NCI-H1048 (cell line): ENCODE measurements around the gene LRRC43.
"Not testable (repeated sequence)": the region's sequence is repeated elsewhere in the genome, so short reads cannot be mapped to it uniquely, and the experiment has no call there.

Experiments used
- DNase-seq: peaks from one replicate; lab custom pipeline; 2025; lab: John Stamatoyannopoulos, UW

LRRC43 gene

DNA sequence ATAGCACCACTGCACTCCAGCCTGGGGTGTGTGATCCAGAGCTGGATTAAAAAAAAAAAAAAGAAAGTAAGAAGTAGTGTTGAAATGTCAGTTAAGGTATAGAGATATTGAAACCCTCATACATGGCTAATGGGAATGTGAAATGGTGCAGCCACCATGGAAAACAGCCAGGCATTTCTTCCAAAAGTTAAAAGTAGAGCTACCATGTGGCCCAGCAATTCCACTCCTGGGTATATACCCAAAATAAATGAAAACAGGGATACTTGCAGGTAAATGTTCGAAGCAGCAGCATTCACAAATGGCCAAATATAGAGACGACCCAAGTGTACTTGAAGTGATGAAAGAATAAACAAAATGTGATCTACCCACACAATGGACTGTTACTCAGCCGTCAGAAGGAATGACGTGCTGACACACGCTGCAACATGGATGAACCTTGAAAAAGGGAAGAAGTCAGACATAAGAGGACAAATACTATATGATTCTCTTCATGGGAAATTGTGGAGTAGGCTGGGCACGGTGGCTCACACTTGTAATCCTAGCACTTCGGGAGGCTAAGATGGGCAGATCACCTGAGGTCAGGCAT, 24.1 kb upstream of the LRRC43 start:
- DNase-seq = no peak

DNA sequence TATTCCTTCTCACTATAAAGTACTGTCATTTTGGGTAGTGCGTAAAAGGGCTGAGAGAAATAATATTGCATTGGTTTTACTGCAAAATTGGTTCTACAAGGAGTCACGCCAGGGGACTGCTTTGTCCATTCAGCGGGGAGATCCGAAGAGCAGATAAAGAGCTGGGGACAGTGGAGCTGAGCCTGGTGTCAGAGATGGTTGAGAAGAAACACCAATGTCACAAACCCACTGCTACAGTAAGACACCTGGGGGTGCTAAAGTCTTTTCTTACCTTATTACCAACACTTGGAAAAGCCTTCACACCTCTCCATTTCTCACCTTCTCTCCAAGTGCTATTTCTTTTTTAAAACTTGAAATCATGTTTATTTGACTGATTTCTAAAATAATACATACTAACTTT, 23.0 kb upstream of the LRRC43 start:
- no peak for DNase-seq

DNA sequence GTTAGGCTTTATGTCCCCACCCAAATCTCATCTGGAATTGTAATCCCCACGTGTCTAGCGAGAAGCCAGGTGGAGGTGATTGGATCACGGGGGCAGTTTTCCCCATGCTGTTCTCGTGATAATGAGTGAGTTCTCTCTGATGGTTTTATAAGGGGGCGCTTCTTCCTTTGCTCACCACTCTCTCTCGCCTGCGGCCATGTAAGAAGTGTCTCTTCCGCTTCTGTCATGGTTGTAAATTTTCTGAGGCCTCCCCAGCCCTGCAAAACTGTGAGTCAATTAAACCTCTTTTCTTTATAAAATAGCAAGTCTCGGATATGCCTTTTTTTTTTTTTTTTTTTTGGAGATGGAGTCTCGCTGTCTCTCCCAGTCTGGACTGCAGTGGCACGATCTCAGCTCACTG, 22.2 kb upstream of the LRRC43 start:
- DNase-seq = no peak

DNA sequence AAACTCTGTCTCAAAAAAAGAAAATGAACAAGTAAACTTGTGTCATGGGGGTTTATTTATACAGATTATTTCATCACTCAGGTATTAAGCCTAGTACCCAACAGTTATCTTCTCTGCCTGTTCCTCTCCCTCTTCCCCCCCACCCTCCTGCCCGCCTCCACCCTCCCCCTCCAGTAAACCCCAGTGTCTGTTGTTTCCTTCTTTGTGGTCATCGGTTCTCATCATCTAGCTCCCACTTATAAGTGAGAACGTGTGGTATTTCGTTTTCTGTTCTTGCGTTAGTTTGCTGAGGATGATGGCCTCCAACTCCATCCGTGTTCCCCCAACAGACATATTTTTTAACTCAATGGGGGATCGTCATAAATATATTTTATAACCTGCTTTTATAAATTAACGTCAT, 21.2 kb upstream of the LRRC43 start:
- DNase-seq = no peak

DNA sequence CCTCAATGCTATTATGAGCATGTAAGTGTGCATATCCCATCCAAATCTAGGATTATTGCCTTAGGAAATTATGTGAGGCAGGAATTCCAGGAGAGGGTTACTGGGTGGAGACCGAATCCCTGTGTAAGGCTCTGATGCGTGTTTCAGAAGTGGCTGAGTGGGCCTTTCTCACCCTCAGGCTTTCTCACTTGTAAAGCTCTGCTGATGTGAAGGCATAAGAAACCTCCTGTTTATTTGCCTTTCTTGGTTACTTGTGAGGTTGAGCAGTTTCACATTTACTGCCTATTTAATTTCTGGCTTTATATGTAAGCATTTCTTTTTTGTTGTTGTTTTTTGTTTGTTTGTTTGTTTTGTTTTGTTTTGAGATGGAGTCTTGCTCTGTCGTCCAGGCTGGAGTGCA, 19.9 kb upstream of the LRRC43 start:
- no peak for DNase-seq

DNA sequence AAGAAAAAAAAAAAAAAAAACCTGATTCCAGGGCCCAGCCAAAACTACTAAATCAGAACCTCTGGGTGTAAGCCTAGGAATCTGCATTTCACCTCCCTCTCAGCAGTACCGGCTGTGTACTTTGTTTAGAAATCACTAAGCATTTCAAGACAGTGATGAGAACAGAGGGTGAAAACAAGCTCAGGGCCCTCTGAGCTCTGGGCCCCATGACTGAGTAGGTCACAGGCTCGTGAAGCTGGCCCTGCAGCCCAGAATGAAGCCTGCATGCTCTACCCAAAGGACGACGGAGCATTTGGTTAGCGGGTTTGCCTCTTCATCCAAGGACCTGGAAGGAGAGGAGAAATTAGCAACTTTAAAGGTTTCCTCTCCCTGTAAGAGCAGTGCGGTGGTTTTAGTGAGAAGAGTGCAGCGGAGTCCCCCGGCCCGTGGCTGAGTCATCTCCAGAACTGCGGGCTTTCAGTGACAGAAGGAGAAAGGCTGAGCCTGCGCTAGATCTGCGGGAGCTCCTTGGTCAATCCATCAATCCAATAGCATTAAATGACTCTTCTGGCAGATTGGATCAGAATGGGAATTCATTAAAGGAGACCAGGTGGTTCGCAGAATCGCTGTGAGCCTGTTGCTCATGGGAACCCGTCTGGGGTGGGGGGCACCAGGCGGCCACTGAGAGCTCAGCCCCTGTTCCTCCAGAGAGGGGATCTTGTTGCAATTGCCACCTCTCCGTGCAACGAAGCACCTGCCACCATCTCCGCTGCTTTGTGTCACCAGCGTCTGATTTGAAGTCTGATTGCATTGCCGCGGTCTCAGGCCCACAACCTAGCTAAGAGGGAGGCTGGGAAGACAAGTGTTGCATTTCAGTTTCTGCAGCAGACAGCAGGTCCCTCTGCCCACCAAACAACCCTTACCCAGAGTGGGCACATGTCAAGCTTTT, 16.2 kb upstream of the LRRC43 start:
- DNase-seq = no peak

DNA sequence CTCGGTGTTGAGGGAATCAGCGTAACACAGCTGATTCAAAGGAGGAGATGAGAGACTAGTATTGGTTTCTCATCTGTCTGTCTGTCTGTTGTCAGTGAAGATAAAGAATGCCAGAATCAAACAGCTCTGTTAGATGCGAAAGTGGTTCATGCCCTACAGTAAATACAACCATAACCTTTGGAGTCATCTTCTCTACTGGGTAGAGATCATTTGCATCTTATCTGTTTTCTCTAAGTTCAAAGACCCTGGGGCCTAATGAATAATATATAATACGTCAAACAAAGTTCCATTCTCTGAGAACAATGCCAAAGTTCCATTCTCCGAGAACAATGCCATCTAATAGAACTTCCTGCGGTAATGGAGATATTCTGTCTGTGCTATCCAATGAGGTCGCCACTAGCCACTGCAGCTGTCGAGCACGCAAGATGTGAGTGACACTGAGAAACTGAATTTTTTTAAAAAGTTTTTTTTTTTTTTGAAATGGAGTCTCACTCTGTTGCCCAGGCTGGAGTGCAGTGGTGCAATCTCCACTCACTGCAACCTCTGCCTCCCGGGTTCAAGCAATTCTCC, 15.5 kb upstream of the LRRC43 start:
- no peak for DNase-seq

DNA sequence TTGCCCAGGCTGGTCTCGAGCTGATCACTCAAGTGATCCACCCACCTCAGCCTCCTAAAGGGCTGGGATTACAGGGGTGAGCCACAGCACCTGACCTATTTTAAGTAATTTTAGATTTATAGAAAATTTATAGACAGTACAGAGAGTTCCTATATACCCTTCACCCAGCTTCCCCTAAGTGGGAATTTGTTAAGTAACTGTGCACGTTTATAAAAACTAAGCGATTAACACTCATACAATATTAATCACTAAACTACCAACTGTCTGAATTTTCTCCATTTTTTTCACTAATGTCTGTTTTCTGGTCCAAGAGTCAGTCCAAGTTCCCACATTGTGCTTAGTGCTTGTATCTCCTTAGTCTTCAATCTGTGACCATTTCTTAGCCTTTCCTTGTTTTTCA, 14.4 kb upstream of the LRRC43 start:
- no peak for DNase-seq

DNA sequence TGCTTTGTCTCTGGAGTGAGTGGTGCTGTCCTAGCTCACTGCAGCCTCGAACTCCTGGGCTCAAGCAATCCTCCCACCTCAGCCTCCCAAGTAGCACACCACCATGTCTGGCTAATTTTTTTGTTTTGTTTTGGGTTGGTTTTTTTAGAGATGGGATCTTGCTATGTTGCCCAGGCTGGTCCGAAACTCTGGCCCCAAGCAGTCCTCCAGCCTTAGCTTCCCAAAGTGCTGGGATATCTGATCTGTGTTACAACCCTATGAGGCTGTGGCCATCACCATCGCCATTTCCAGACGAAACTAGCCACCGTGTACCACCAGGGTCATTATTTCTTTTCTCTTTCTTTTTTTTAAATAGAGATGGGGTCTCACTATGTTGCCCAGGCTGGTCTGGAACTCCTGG, 11.5 kb upstream of the LRRC43 start:
- DNase-seq = no peak

DNA sequence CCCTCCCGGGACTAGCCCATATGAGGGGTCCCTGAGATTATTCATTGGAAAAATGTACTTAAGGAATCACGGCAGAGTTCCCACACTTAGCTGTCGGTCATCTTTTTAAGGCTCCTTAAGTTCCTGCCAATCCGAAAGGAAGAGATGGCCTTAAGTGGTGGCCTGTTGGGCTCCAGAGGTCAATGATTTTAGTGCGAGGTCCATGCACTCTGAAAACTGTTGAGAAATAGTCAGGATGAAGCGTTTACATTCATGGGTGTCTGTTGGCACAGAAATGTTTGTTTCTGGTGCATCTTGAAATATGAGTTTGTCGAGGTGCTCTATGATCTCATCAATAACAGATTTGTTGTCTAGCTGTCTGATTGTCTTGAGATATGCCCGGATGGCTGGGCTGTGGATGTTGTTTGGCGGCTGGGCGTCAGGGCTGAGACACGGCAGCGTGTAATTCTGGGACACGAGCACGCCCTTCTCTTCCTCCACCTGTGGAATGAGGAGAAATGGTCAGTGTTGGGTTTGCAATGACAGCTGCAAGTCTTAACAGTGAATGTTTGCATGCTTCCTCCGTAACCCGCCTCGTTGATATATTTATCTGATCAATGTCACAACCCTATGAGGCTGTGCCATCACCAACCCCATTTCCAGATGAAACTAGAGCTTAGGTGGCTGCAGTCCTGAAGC, 10.5 kb upstream of the LRRC43 start:
- DNase-seq = no peak

DNA sequence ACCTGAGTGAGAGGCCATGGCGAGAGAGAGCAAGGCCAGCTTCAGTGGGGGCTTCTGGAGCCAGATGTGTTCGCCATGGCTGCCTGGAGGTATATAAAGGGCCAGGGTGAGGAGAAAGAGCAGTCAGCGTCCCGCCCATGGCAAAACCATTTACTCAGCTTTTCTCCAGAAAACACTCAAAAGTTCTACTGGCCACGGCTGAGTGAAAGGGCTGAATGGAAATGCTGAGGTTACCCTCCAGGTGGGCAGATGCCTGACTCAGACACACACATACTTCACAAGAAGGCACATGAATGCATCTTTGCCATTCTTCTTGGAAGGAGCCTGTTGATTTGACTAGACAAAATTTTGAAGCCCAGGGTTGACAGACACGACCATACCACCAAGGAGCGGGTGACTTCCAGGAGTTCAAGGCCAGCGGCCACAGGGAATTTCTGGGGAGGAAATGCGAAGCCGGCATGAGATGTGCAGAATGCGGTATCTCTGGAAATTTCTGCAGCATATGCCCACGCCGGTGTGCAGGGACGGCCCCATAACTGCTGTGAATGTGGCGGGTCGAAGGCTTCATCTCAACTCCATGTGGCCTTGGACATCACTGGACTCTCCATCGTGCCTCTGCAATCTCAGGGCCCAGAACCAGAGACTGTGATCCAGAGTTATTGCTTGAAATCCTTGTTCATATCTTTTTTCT, 8.6 kb upstream of the LRRC43 start, which contains the start of gene IL31:
TSS of gene IL31 (minus strand) at position 67 of the 691 bp plus-strand sequence. CDS start at position 18, 49 bp downstream.
- no peak for DNase-seq

DNA sequence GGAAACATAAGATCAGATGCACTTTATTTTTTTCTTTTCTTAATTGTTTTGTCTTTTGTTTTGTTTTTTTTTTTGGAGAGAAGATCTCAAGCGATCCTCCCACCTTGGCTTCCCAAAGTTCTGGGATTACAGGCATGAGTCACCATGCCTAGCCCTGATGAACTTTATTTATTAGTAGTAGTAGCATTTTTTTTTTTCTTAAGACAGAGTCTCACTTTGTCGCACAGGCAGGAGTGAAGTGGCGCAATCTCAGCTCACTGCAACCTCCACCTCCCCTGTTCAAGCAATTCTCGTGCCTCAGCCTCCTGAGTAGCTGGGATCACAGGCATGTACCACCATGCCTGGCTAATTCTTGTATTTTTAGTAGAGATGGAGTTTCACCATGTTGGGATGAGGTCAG, 6.5 kb upstream of the LRRC43 start:
- DNase-seq = not testable (repeated sequence)

DNA sequence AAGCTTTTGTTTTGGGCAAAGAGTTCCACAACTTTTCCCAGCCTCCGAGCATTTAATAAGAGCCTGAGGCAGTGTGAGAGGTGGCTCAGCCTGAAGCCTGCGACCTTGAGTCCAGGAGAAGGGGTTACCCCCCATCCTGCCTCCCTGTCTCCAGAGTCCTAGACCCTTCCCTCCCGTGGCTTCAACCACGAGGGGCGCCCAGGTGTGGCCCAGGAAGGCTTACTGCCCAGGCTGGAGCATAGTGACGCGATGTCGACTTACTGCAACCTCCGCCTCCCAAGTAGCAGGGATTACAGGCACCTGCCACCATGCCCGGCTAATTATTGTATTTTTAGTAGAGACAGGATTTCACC, 641 bp downstream of the LRRC43 start:
- no peak for DNase-seq

DNA sequence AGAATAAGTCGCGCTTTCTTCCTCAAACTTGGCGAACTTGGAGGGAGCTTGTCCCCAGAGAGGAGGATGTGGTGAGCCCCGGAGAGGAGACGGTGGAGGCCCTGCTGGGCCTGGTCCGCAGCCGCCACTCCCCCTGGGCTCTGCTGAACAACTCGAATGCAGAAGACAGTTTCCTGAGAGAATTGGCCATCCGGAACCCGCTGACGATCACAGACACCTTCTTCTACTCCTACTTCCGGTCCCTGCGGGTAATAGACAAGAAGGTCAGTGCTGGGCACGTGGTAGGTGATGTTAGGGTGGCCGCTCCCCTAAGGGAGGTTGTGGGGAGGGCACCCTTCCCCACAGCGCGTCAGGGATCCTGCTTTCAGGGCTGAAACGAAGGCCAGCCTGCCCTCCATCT, 1.6 kb downstream of the LRRC43 start:
- DNase-seq = no peak

DNA sequence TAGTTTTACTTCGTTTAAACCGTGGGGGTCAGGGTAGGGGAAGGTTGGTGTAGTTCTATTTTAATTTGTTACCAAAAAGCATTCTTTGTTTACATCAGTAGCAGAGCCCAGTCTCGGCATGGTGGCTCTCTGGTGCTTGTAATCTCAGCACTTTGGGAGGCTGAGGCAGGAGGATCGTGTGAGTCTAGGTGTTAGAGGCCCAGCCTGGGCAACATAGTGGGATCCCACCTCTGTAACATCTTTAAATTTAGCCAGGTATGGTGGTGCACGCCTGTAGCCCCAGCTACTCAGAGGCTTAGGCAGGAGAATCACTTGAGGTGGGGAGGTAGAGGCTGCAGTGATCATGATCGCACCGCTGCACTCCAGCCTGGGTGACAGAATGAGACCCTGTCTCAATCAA, 2.2 kb downstream of the LRRC43 start:
- DNase-seq = no peak

DNA sequence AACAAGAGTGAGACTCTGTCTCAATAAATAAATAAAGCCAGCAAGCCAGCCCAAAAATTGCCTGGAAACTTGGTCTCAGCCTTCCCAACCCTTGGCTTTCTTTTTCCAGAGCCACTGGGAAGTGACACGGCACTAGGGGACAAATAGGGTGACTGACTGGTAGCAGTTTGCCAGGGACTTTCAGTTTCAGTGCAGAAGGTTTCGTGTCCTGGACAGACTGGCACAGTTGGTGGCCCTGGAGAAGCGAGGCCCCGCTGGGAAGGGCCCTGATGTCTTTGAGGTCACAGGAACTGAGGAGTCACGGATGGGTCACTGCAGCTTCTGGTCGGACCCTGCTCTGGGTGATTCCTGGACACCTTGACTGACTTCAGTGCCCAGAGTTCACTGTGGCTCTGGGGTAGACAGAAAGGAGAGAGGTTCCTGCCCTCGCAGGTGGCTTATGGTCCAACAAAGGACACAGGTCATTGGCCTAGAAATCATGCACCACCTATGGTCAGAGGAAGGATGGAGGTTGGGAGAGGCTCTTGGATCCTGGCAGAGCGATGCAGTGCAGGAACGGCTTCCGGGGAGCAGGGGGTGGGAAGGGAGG, 2.7 kb downstream of the LRRC43 start:
- DNase-seq = no peak

DNA sequence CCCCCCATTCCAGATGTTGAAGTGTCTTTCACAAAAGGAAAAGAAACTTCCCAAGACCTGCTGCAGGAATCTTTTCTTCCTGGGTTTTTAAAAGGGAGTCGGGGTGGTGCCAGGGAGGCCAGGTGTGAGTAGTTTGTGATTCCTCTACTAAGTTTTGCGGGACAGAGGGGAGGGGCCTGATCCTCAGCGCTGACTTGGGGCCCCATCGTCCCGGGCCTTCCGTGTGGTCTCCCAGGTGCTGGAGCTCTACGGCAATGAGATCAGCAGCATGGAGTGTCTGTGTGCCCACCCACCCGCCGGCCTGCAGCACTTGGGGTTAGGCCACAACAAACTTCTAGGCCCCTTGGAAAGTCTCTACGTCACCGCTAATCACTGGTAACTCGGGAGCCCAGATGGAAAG, 4.5 kb downstream of the LRRC43 start:
- no peak for DNase-seq

DNA sequence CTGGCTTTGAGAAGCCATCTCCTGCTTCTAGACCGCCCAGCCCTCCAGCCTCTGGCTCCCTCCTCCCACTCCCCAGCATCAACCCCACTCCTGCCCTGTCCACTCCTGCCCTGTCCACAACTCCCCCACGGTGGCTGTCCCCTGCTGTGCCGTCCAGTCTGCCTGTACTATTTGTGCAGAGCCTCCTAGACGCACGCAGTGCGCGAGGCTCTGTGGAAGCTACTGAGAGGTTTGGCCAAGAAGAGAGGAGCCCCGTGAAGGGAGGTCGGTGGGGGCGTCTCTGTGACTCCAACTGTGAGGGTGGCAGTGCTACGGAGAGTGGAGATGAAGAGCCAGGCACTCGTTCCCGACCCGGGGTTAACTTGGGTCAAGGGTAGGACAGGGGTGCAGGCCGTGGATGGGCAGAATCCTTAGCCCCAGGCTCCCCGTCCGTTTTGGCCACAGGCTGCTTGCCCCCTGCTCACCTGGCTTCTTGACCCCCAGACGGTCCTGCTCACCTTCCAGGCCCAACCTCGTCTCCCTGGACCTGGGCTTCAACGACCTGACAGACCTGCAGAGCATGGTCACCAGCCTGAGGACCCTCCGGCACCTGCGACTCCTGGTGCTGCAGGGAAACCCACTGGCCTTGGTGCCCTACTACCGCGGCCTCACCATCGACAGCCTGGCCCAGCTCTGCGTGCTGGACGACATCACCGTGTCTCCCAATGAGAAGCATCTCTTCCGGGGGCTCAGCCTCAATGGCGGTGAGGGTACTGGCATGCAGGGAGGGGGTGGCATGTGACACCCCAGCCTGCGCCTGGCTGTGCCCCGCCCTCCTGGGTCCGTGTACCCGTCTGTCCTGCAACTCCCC, 6.9 kb downstream of the LRRC43 start:
- DNase-seq = no peak

DNA sequence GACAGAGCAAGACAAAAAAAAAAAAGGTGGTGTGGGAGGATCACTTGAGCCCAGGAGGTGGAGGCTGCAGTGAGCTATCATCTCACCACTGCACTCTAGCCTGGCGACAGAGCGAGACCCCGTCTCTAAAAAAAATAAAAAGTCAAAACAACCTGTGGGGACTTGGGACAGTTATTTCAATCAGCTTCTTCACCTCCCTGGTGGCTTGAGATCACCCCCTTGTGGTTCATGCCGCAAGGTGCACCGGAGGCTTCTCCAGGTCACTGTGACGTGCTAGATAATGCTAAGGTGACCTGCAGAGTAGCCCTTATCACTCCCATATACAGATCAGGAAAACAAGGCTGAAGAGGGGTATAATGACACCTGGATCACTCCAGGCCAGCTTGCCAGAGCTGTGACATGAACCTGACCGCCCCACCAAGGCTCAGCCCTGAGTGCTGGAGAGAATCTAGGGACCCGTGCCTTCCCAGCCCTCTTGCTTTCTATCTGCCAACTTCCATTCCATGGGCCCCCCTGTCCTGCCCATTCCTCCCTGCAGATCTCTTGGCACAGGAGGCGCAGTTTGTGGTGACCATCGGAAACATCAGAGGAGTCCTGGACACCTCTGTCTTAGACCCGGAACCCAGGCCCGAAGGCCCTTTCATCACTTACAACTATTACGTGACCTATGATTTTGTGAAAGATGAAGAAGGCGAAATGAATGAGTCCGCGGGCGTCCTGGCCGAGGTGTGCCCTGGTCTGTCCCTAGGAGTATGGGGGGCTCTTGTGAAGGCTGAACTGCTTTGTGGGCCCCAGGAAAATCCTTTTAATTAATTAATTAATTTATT, 8.1 kb downstream of the LRRC43 start:
- DNase-seq = no peak

DNA sequence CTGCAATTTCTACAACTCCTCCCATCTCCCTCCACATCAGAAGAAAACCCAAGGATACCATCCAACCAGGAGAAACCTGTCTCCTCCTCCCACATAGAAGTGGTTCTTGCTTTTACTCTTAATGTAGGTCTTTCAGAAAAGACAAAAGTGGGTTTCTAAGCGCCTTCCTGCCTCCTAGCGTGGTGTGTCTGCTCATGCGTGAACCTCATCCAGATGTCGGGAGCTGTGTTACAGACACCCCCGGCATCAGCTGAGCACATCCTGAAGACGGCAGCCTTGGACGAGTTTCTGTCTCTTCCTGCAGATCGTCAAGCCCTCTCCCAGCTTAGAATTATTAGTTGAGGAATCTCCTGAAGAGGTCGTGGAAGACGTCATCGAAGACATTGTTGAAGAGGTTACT, 9.5 kb downstream of the LRRC43 start:
- DNase-seq = no peak
